ENCODE data around the gene MX2.

Gene MX2

GRCh38 chr21:41362605-41363369 lies 960 bp downstream of the MX2 start:
- Histone ChIP-seq H3K9me3 (ENCODE audit: severe bottlenecking) (no peaks in the 10 kb centered on the region), H3K4me3 (ENCODE audit: severe bottlenecking) (no peak overlapping the region), H3K27ac (ENCODE audit: poor library complexity, severe bottlenecking) (no peak overlapping the region), H3K27me3 (ENCODE audit: insufficient read depth, poor library complexity, severe bottlenecking) (no peaks in the 10 kb centered on the region), H3K4me1 (ENCODE audit: insufficient read depth, poor library complexity, severe bottlenecking) (peaks cover 10% of the 10 kb centered on the region), H3K36me3 (ENCODE audit: low read depth) (no peaks in the 10 kb centered on the region)
- ATAC-seq (ENCODE audit: low read depth): no peak
- no peak for TF ChIP-seq CTCF (IDR thresholded peaks at IDR 0.05; ENCODE audit: poor library complexity, severe bottlenecking)
- no peak for DNase-seq (ENCODE audit: low spot score)

GRCh38 chr21:41363370-41364270 lies 1.8 kb downstream of the MX2 start:
- ATAC-seq (ENCODE audit: low read depth) (no peak), DNase-seq (ENCODE audit: low spot score) (no peak)
- Histone ChIP-seq H3K4me1 (ENCODE audit: insufficient read depth, poor library complexity, severe bottlenecking) (peaks cover 10% of the 10 kb centered on the region), H3K27me3 (ENCODE audit: insufficient read depth, poor library complexity, severe bottlenecking) (no peaks in the 10 kb centered on the region), H3K9me3 (ENCODE audit: severe bottlenecking) (no peaks in the 10 kb centered on the region), H3K4me3 (ENCODE audit: severe bottlenecking) (no peak overlapping the region), H3K27ac (ENCODE audit: poor library complexity, severe bottlenecking) (no peak overlapping the region), H3K36me3 (ENCODE audit: low read depth) (no peaks in the 10 kb centered on the region)
- no peak for TF ChIP-seq CTCF (IDR thresholded peaks at IDR 0.05; ENCODE audit: poor library complexity, severe bottlenecking)

- H3K9me3 ChIP-seq (ENCODE audit: severe bottlenecking): no peaks in the 10 kb centered on the region
- DNase-seq (ENCODE audit: low spot score) (no peak), ATAC-seq (ENCODE audit: low read depth) (no peak)
- no peak overlapping the region for H3K27ac ChIP-seq (ENCODE audit: poor library complexity, severe bottlenecking)
- no peak overlapping the region for H3K4me3 ChIP-seq (ENCODE audit: severe bottlenecking)
- H3K4me1 ChIP-seq (ENCODE audit: insufficient read depth, poor library complexity, severe bottlenecking): peaks cover 10% of the 10 kb centered on the region
- H3K27me3 ChIP-seq (ENCODE audit: insufficient read depth, poor library complexity, severe bottlenecking): no peaks in the 10 kb centered on the region
- H3K36me3 ChIP-seq (ENCODE audit: low read depth): no peaks in the 10 kb centered on the region
- no peak for TF ChIP-seq CTCF (IDR thresholded peaks at IDR 0.05; ENCODE audit: poor library complexity, severe bottlenecking)
Observed at GRCh38 chr21:41364308-41364707, 2.5 kb downstream of the MX2 start.

- Histone ChIP-seq H3K4me3 (ENCODE audit: severe bottlenecking) (no peak overlapping the region), H3K27me3 (ENCODE audit: insufficient read depth, poor library complexity, severe bottlenecking) (no peaks in the 10 kb centered on the region), H3K36me3 (ENCODE audit: low read depth) (no peaks in the 10 kb centered on the region), H3K27ac (ENCODE audit: poor library complexity, severe bottlenecking) (no peak overlapping the region), H3K4me1 (ENCODE audit: insufficient read depth, poor library complexity, severe bottlenecking) (peaks cover 10% of the 10 kb centered on the region), H3K9me3 (ENCODE audit: severe bottlenecking) (no peaks in the 10 kb centered on the region)
- no peak for TF ChIP-seq CTCF (IDR thresholded peaks at IDR 0.05; ENCODE audit: poor library complexity, severe bottlenecking)
- DNase-seq (ENCODE audit: low spot score) (no peak), ATAC-seq (ENCODE audit: low read depth) (no peak)
Observed at GRCh38 chr21:41365377-41366107, 3.7 kb downstream of the MX2 start.
